HG03095 (cell line): ENCODE results near the gene NECAB3.

Source experiments
- ATAC-seq: cut with Tn5 transposase; IDR thresholded peaks from one replicate; pipeline ENCODE4 v1.9.1; 2021; ENCODE audit warnings: moderate library complexity; ENCODE audit not compliant: unreplicated experiment

The NECAB3 gene

GRCh38 chr20:33677991-33678702, 3.9 kb upstream of the NECAB3 start:
- ATAC-seq: no peak

DNA sequence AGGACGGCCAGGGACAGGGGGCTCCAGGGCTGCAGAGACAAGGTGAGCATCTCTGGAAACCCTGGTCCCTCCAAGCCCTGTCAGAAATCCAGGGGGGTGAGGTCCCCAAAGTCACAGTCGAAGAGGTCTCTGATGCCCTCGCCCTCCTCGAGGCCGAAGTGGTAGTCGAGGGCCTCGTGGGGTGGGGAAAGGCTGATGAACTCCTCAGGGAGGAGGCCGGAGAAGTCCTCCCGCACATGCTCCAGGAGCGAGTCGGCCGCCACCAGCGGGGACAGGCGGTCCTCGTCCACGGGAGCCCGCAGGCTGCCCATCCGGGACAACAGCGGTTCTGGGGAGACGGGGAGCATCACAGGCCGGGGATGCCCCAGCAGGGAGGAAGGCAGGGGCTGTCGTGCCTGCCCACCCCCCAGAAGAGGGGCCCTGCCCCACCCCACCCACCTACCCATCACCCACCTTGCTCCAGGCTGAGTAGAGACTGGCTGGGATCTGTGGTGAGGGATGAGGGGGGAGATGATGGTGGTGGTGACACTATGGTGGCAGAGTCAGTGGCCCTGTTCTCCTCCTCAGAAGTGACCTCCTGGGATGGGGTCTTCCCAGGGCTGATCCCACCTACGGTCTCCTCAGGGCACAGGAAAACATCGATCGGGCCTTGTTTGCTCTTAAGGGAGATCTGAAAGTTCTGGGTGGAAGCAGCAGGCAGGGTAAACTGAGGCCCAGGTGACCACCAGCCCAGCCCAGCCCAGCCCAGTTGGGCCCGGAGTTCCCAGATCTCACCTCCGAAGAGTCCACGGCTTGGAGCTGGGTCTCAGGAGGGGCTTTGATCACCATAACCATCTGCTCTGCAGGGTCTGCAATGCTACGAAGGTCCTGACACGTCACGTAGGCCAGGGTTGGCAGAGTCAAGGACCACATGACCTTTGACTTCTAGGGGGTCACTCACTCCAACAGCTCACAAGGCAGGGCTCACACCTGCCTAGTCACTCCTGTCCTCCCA, 2.7 kb upstream of the NECAB3 start:
- no peak for ATAC-seq

- ATAC-seq: no peak
Observed at GRCh38 chr20:33676121-33676520, 1.9 kb upstream of the NECAB3 start.

GRCh38 chr20:33675136-33675959, 1.1 kb upstream of the NECAB3 start:
- no peak for ATAC-seq

DNA sequence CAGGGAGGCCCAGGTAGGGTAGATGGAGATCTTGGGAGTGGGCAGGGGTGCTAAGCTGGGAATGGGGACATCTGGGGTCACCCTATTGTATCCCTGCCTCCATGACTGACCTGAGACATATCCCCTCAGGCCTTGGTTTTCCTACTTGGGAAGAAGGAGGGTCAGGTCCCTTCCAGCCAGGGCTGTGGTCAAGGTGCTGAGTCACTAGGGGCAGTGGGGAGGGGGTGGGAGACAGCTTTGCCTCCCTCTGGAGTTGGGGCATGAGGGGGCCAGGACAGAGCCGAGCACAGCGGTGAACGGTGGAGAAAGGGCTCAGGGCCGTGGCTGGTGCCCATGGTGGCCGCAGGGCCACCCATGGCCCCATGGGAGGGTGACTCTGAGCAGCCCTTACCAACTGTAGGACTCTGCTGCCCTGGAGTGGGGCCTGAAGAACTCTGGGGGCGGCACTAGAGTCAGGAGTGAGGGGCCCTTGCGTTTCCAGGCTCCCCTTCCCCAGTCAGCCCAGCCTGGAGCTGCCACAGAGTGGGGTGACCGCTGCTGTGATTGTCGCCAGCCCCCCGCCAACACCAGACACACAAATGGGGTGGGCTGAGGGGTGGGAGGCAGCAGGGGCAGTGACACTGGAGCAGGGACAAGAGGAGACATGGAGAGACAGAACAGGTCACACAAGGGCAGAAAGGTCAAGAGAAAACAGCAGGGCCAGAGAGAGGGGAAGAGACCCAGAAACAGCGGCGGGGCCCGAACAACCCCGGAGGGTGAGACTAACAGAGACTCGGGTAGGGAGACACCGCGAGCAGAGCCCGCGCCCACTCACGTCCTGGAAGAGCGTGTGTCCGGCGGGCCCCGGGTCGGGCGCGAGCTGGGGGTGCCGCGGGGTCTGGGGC, 576 bp downstream of the NECAB3 start:
- peak; percentile 9 for ATAC-seq

GRCh38 chr20:33673114-33673409, 1.2 kb downstream of the NECAB3 start:
- no peak for ATAC-seq

- no peak for ATAC-seq
Observed at GRCh38 chr20:33672426-33673113, 1.7 kb downstream of the NECAB3 start.

DNA sequence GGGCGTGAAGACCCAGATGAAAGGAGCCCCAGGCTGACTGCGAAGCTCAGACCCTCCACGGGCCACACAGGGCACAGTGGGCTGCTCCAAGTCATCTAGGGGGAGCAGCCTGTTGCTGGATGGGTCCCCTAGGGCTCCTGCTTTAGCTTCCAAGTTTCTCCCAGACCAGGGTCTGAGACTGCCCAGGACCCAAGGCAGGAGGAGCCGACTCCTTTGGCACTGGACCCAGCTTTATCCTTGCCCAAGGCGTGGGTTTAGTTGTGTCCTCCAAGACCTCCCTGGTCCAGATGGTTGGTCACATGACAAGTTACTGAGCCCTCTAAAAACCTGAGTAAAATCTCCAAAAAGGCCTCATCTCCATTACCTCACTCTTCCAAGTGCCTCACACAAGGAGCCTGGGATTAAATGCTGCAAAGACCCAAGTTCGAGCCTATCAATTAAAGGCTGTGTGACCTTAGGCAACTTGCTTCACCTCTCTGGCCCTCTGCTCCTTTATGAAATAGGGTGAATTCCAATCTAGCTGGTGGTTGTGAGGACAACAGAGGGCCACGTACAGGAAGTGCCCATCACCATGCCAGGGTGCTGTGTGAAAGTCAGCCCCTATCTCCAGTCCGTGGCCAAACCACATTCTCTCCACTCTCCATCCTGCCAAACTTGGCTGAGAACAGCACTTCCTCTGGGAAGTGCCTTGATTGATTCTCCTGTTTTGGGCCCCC, 2.5 kb downstream of the NECAB3 start:
- ATAC-seq: no peak

DNA sequence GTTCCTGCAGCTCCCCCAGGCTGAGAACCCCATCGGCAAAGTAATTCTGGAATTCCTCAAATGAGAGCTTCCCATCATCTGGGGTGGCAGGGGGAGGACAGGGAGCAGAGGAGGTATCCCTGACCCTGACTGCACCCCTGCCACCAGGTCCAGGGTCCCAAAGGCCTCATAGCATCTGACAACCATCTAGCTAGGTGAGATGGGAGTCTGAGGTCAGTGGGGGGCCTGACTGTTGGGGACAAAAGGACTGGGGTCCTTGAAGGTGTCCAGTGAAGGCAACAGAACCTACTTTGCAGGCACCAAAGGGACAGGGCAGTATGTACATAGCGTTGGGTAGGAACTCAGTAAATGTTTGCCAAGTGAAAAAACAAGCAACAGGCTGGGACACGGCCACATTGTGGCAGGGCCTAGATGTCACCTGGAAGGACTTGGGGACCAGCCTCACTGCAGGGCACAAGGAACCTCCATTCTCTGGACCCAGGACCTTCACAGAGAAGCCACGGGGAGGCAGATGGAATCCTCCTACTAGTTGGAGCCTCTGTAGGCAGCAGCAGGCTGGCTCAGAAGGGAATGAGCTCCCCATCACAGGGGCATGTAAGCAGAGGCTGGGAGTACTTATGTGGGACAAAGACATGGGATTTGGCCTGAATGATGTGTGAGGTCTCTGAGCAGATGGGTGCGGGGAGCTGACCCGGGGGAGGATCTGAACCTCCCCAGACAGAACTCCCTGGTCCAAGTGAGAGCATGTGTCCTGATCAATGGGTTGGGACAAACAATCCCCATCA, 3.3 kb downstream of the NECAB3 start:
- ATAC-seq: no peak

DNA sequence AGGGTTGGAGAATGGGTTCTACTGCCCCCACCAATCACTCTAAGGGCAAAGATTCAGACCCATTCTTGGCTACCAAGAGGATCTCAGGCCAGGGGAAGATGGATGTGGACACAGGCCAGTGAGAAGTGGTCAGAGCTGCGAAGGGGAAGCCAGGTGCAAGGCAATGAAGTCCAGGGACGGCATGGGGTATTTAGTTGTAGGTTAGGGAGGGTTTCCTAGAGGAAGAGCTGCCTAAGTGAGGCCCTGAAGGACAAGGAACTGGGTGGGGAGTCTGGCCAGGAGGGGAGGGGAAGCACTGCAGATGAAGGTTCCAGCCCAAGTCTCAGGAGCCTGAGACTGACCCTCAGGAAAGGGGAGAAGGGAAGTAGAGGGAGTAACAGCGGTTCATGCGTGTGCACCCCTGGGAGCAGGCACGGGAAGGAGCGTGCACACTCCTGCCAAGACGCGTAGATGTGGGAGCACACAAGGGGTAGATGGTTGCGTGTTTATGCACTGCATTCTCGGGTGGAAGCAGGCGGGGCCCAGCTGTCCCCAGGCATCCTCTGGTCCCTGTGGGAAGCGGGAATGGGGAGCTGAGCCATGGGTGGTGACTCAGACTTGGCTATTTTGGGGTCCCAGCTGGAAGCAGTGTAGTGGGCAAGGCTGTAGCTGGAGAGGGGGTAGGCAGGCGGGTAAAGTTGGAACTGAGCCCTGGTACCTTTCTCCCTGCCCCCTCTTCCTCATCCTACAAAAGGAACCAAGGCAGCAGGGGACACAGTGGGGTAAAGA, 4.2 kb downstream of the NECAB3 start:
- ATAC-seq: no peak

- no peak for ATAC-seq
Observed at GRCh38 chr20:33669224-33669623, 5.0 kb downstream of the NECAB3 start.

DNA sequence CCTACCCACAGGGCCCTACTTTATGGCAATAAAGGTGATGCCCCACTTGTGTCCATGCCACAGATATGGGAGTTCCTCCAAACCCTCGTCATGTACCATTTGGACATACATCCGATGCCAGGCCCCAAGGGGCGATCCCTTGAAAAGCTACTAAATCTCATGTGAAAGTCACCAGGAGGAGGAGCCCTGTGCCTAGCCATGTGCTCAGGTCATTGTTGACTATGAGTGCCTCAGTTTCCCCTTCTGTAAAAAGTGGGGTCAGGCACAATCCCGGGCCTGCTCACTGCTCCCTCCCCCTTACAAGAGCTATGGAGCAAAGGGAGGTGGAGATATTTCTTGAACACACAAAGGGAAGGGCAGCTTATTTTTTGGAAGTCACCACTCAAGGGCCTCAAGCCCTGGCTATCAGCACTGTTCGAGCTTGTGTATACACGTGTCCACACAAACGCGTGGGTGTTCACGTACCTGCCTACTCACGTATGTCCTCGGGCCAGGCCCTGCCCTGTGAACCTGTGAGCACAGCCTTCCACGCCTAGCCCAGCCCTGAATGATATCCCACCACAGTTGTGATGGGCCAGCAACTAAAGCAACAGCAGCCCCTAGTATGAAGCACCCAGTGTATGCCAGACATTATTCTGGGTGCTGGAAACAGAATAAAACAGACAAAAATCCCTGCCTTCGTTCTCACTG, 5.6 kb downstream of the NECAB3 start:
- ATAC-seq: no peak

GRCh38 chr20:33667676-33668465, 6.4 kb downstream of the NECAB3 start:
- peak; percentile 35 for ATAC-seq

- peak; percentile 0 for ATAC-seq
Observed at GRCh38 chr20:33667245-33667675, 7.0 kb downstream of the NECAB3 start.

GRCh38 chr20:33666293-33667244, 7.7 kb downstream of the NECAB3 start, which contains the start of gene ACTL10:
Gene ACTL10 (plus strand): TSS chr20:33666943. CDS start chr20:33667498, 555 bp downstream.
- peak; percentile 65 for ATAC-seq
